HAP-1 (cell line): ENCODE measurements around the gene INSYN2B.

Experiments
- DNase-seq, 2 experiments: peaks; one replicate each; pipeline ENCODE4 v3.0.0-alpha.2; 2016 to 2020; ENCODE audit warnings: low spot score in 2 of 2
- H3K27me3 ChIP-seq: fragments of 250-450 bp; sonication (Bioruptor Pico); 2 replicates; pipeline ENCODE4 v1.5.1; 2020; ENCODE audit warnings: low read depth, mild to moderate bottlenecking, moderate library complexity
- H3K36me3 ChIP-seq: fragments of 250-450 bp; sonication (Bioruptor Pico); replicated peaks from 2 replicates; pipeline ENCODE4 v1.5.1; 2020; ENCODE audit warnings: mild to moderate bottlenecking
- H3K4me1 ChIP-seq: fragments of 250-450 bp; sonication (Bioruptor Pico); 2 replicates; pipeline ENCODE4 v1.5.1; 2020; ENCODE audit warnings: mild to moderate bottlenecking
- H3K4me3 ChIP-seq: fragments of 250-450 bp; sonication (Bioruptor Pico); 2 replicates; pipeline ENCODE4 v1.5.1; 2020; ENCODE audit warnings: mild to moderate bottlenecking, moderate library complexity
- H3K9me3 ChIP-seq: fragments of 250-450 bp; sonication (Bioruptor Pico); 2 replicates; pipeline ENCODE4 v1.5.1; 2020; ENCODE audit warnings: mild to moderate bottlenecking, moderate library complexity
- in situ Hi-C: fragments of 300-500 bp; cut with MboI; formaldehyde crosslinking; loops from 3 replicates; pipeline ENCODE4 v1.14.3; 2020; ENCODE audit warnings: low sequenced_read_pairs, inconsistent platforms, mixed read lengths

Gene INSYN2B

GRCh38 chr5:169911448-169912212, 68.7 kb downstream of the INSYN2B start:
- in situ Hi-C loops, result no loop called here
- H3K4me3 ChIP-seq, result no peak overlapping the region
- H3K9me3 ChIP-seq, result no peaks in the 10 kb centered on the region
- no peaks in the 10 kb centered on the region for H3K4me1 ChIP-seq
- H3K36me3 ChIP-seq, result no peaks in the 10 kb centered on the region
- DNase-seq, result no peak
- H3K27me3 ChIP-seq, result no peaks in the 10 kb centered on the region; the same call in 1 of the 2 replicates

GRCh38 chr5:169910393-169910792, 69.9 kb downstream of the INSYN2B start:
- no peaks in the 10 kb centered on the region; the same call in 1 of the 2 replicates for H3K27me3 ChIP-seq
- no peaks in the 10 kb centered on the region for H3K9me3 ChIP-seq
- in situ Hi-C loops, result no loop called here

GRCh38 chr5:169909945-169910344, 70.3 kb downstream of the INSYN2B start:
- H3K4me1 ChIP-seq, result no peaks in the 10 kb centered on the region
- no peak for DNase-seq
- H3K27me3 ChIP-seq, result no peaks in the 10 kb centered on the region; the same call in 1 of the 2 replicates
- H3K4me3 ChIP-seq, result no peak overlapping the region
- no peaks in the 10 kb centered on the region for H3K9me3 ChIP-seq
- H3K36me3 ChIP-seq, result no peaks in the 10 kb centered on the region
- in situ Hi-C loops, result no loop called here

More at GRCh38 chr5:169910393-169910792, 69.9 kb downstream of the INSYN2B start:
- no peak for DNase-seq
- H3K36me3 ChIP-seq, result no peaks in the 10 kb centered on the region
- H3K4me3 ChIP-seq, result no peak overlapping the region
- H3K4me1 ChIP-seq, result no peaks in the 10 kb centered on the region

GRCh38 chr5:169908864-169909263, 71.4 kb downstream of the INSYN2B start:
- in situ Hi-C loops, result no loop called here
- no peak for DNase-seq
- H3K4me3 ChIP-seq, result no peak overlapping the region
- no peaks in the 10 kb centered on the region for H3K4me1 ChIP-seq
- no peaks in the 10 kb centered on the region; the same call in 1 of the 2 replicates for H3K27me3 ChIP-seq
- no peaks in the 10 kb centered on the region for H3K9me3 ChIP-seq
- no peaks in the 10 kb centered on the region for H3K36me3 ChIP-seq

GRCh38 chr5:169906745-169907649, 73.3 kb downstream of the INSYN2B start:
- Histone ChIP-seq H3K4me1 (no peaks in the 10 kb centered on the region), H3K9me3 (no peaks in the 10 kb centered on the region), H3K4me3 (no peak overlapping the region), H3K36me3 (no peaks in the 10 kb centered on the region), H3K27me3 (no peaks in the 10 kb centered on the region; the same call in 1 of the 2 replicates)
- in situ Hi-C loops, result no loop called here
- no peak for DNase-seq

- Histone ChIP-seq H3K27me3 (no peaks in the 10 kb centered on the region), H3K36me3 (no peaks in the 10 kb centered on the region), H3K9me3 (no peaks in the 10 kb centered on the region), H3K4me3 (no peak overlapping the region), H3K4me1 (no peaks in the 10 kb centered on the region)
- DNase-seq, result no peak
- in situ Hi-C loops, result no loop called here
Observed at GRCh38 chr5:169905017-169905416, 75.3 kb downstream of the INSYN2B start.

GRCh38 chr5:169904508-169904907, 75.8 kb downstream of the INSYN2B start:
- Histone ChIP-seq H3K9me3 (no peaks in the 10 kb centered on the region), H3K4me1 (no peaks in the 10 kb centered on the region), H3K36me3 (no peaks in the 10 kb centered on the region), H3K4me3 (no peak overlapping the region), H3K27me3 (no peaks in the 10 kb centered on the region)
- DNase-seq, result no peak
- in situ Hi-C loops, result no loop called here

- no peak for DNase-seq
- Histone ChIP-seq H3K27me3 (no peaks in the 10 kb centered on the region), H3K9me3 (no peaks in the 10 kb centered on the region), H3K36me3 (no peaks in the 10 kb centered on the region), H3K4me1 (no peaks in the 10 kb centered on the region), H3K4me3 (no peak overlapping the region)
- in situ Hi-C loops, result no loop called here
Observed at GRCh38 chr5:169904059-169904458, 76.2 kb downstream of the INSYN2B start.

GRCh38 chr5:169901896-169902295, 78.4 kb downstream of the INSYN2B start:
- Histone ChIP-seq H3K4me3 (no peak overlapping the region), H3K4me1 (no peaks in the 10 kb centered on the region), H3K27me3 (no peaks in the 10 kb centered on the region), H3K36me3 (no peaks in the 10 kb centered on the region), H3K9me3 (no peaks in the 10 kb centered on the region)
- DNase-seq, result no peak
- in situ Hi-C loops, result no loop called here

GRCh38 chr5:169897481-169897880, 82.8 kb downstream of the INSYN2B start:
- no peaks in the 10 kb centered on the region for H3K27me3 ChIP-seq
- H3K4me1 ChIP-seq, result no peaks in the 10 kb centered on the region
- no peaks in the 10 kb centered on the region for H3K36me3 ChIP-seq
- no peak for DNase-seq
- H3K9me3 ChIP-seq, result no peaks in the 10 kb centered on the region
- H3K4me3 ChIP-seq, result no peak overlapping the region
- in situ Hi-C loops, result no loop called here

GRCh38 chr5:169895926-169896325, 84.4 kb downstream of the INSYN2B start:
- Histone ChIP-seq H3K27me3 (no peaks in the 10 kb centered on the region), H3K4me1 (no peaks in the 10 kb centered on the region), H3K36me3 (no peaks in the 10 kb centered on the region), H3K9me3 (no peaks in the 10 kb centered on the region), H3K4me3 (no peak overlapping the region)
- in situ Hi-C loops, result no loop called here
- no peak for DNase-seq

- in situ Hi-C loops, result no loop called here
- H3K4me3 ChIP-seq, result no peak overlapping the region
- no peak for DNase-seq
- no peaks in the 10 kb centered on the region for H3K4me1 ChIP-seq
- no peaks in the 10 kb centered on the region for H3K27me3 ChIP-seq
- H3K36me3 ChIP-seq, result no peaks in the 10 kb centered on the region
- no peaks in the 10 kb centered on the region for H3K9me3 ChIP-seq
Observed at GRCh38 chr5:169893571-169893970, 86.7 kb downstream of the INSYN2B start.

GRCh38 chr5:169893010-169893409, 87.3 kb downstream of the INSYN2B start:
- no peak for DNase-seq

GRCh38 chr5:169889572-169889971, 90.7 kb downstream of the INSYN2B start:
- H3K9me3 ChIP-seq, result no peaks in the 10 kb centered on the region
- H3K4me3 ChIP-seq, result no peak overlapping the region
- H3K36me3 ChIP-seq, result no peaks in the 10 kb centered on the region
- H3K4me1 ChIP-seq, result no peaks in the 10 kb centered on the region
- no peaks in the 10 kb centered on the region for H3K27me3 ChIP-seq
- in situ Hi-C loops, result no loop called here
- no peak for DNase-seq

More at GRCh38 chr5:169893010-169893409, 87.3 kb downstream of the INSYN2B start:
- in situ Hi-C loops, result no loop called here
- no peak overlapping the region for H3K4me3 ChIP-seq
- H3K9me3 ChIP-seq, result no peaks in the 10 kb centered on the region
- H3K36me3 ChIP-seq, result no peaks in the 10 kb centered on the region
- no peaks in the 10 kb centered on the region for H3K27me3 ChIP-seq
- H3K4me1 ChIP-seq, result no peaks in the 10 kb centered on the region
